Epithelial cell of prostate (primary cell): ENCODE measurements around the gene SEMA5A.
"Not testable (repeated sequence)": the region's sequence is repeated elsewhere in the genome, so short reads cannot be mapped to it uniquely, and the experiment has no call there.

ENCODE experiments used
- DNase-seq: peaks from one replicate; pipeline ENCODE4 v3.0.0-alpha.2; 2011; ENCODE audit warnings: low read depth, low spot score
- H3K27ac ChIP-seq: fragments of 450-650 bp; 2 replicates; pipeline ENCODE4 v1.5.1; 2017; ENCODE audit warnings: mild to moderate bottlenecking

Gene SEMA5A

GRCh38 chr5:9415091-9415490 lies 130.8 kb downstream of the SEMA5A start:
- no peak for DNase-seq
- H3K27ac ChIP-seq, result no peak overlapping the region

- H3K27ac ChIP-seq, result no peak overlapping the region
- no peak for DNase-seq
These were observed 134.7 kb downstream of the SEMA5A start for GRCh38 chr5:9411142-9411541.

- DNase-seq, result no peak
These were observed 136.4 kb downstream of the SEMA5A start for GRCh38 chr5:9409413-9409960.

GRCh38 chr5:9408964-9409363 lies 136.9 kb downstream of the SEMA5A start:
- DNase-seq, result no peak
- no peak overlapping the region for H3K27ac ChIP-seq

More at GRCh38 chr5:9409413-9409960, 136.4 kb downstream of the SEMA5A start:
- no peak overlapping the region for H3K27ac ChIP-seq

- no peak overlapping the region for H3K27ac ChIP-seq
- no peak for DNase-seq
These were observed 140.6 kb downstream of the SEMA5A start for GRCh38 chr5:9405196-9405754.

- no peak for DNase-seq
- H3K27ac ChIP-seq, result no peak overlapping the region
These were observed 143.9 kb downstream of the SEMA5A start for GRCh38 chr5:9401786-9402472.

- not testable (repeated sequence) for H3K27ac ChIP-seq, DNase-seq
These were observed 146.1 kb downstream of the SEMA5A start for GRCh38 chr5:9399783-9400182.

GRCh38 chr5:9399094-9399493 lies 146.8 kb downstream of the SEMA5A start:
- H3K27ac ChIP-seq, result no peak overlapping the region
- DNase-seq, result no peak

GRCh38 chr5:9398227-9398626 lies 147.6 kb downstream of the SEMA5A start:
- DNase-seq, result no peak
- H3K27ac ChIP-seq, result no peak overlapping the region

GRCh38 chr5:9396285-9396770 lies 149.5 kb downstream of the SEMA5A start:
- no peak for DNase-seq
- H3K27ac ChIP-seq, result no peak overlapping the region

- no peak for DNase-seq
- no peak overlapping the region for H3K27ac ChIP-seq
These were observed 150.2 kb downstream of the SEMA5A start for GRCh38 chr5:9395706-9396105.

- H3K27ac ChIP-seq, result no peak overlapping the region
- DNase-seq, result no peak
These were observed 151.7 kb downstream of the SEMA5A start for GRCh38 chr5:9394221-9394620.

GRCh38 chr5:9392625-9393024 lies 153.2 kb downstream of the SEMA5A start:
- no peak for DNase-seq
- H3K27ac ChIP-seq, result no peak overlapping the region

- no peak overlapping the region for H3K27ac ChIP-seq
- no peak for DNase-seq
These were observed 154.8 kb downstream of the SEMA5A start for GRCh38 chr5:9391080-9391479.

- DNase-seq, result no peak
- no peak overlapping the region for H3K27ac ChIP-seq
These were observed 155.8 kb downstream of the SEMA5A start for GRCh38 chr5:9390113-9390512.

- no peak for DNase-seq
- H3K27ac ChIP-seq, result no peak overlapping the region
These were observed 156.8 kb downstream of the SEMA5A start for GRCh38 chr5:9388941-9389674.

GRCh38 chr5:9387879-9388278 lies 158.0 kb downstream of the SEMA5A start:
- no peak overlapping the region for H3K27ac ChIP-seq
- no peak for DNase-seq

GRCh38 chr5:9386945-9387344 lies 158.9 kb downstream of the SEMA5A start:
- DNase-seq, result no peak
- no peak overlapping the region for H3K27ac ChIP-seq

GRCh38 chr5:9382522-9382921 lies 163.4 kb downstream of the SEMA5A start:
- DNase-seq, result no peak
- no peak overlapping the region for H3K27ac ChIP-seq

- DNase-seq, result no peak
- no peak overlapping the region for H3K27ac ChIP-seq
These were observed 164.4 kb downstream of the SEMA5A start for GRCh38 chr5:9381464-9381863.

- peak overlapping the region; percentile 30 for H3K27ac ChIP-seq
- DNase-seq, result no peak
These were observed 165.8 kb downstream of the SEMA5A start for GRCh38 chr5:9380109-9380508.
